ENCODE results near the gene BST2. TPM values are rescaled to one million over a fixed set of nuclear protein-coding genes. Genes with fewer than 3 reads are reported as not detected.

Gene BST2
- total RNA-seq, 1 experiment from 2014 or later, result 22.8 TPM

DNA sequence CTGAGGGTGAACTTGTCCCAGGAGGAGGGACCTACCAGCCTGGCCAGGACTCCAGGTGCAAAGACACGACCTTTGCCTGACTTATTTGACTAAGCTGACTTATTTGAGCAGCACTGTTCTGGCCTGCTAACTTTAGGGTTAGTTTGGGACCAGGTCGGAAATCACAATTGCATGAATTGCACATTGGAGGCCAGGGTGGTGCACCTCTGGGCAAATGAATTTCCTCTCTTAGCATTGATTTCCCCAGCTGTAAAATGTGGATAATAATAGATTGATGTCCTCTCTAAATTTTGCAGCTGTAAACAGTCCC lies 1.4 kb upstream of the BST2 start:
- ChIA-PET POLR2A (interaction anchor here (2.2 kb wide), 1 partner anchor 13 kb away, joined by 11 read pairs; the partner anchor contains the start of gene MVB12A), CTCF (no interaction called here)
- H3K4me1 Mint-ChIP-seq, result peaks cover 32% of the 10 kb centered on the region
- H3K9me3 Mint-ChIP-seq, result no peaks in the 10 kb centered on the region
- H3K27ac Mint-ChIP-seq, result no peak overlapping the region; the same call in 1 of the 2 replicates
- no peak overlapping the region for H3K4me3 Mint-ChIP-seq
- no peak for DNase-seq (ENCODE audit: low spot score)
- TF ChIP-seq CBFB (CRISPR knock-in tag; IDR thresholded peaks at IDR 0.05; ENCODE audit: low read depth) (no peak), GABPB1 (CRISPR knock-in tag; IDR thresholded peaks at IDR 0.05) (no peak), SOX15 (CRISPR knock-in tag; IDR thresholded peaks at IDR 0.05) (no peak), PRRX2 (CRISPR knock-in tag; IDR thresholded peaks at IDR 0.05) (no peak), JUN (CRISPR knock-in tag; IDR thresholded peaks at IDR 0.05) (no peak), ZNF232 (CRISPR knock-in tag; IDR thresholded peaks at IDR 0.05) (no peak), TEAD4 (CRISPR knock-in tag; IDR thresholded peaks at IDR 0.05) (no peak)
- TF ChIP-seq, protein P1, sequence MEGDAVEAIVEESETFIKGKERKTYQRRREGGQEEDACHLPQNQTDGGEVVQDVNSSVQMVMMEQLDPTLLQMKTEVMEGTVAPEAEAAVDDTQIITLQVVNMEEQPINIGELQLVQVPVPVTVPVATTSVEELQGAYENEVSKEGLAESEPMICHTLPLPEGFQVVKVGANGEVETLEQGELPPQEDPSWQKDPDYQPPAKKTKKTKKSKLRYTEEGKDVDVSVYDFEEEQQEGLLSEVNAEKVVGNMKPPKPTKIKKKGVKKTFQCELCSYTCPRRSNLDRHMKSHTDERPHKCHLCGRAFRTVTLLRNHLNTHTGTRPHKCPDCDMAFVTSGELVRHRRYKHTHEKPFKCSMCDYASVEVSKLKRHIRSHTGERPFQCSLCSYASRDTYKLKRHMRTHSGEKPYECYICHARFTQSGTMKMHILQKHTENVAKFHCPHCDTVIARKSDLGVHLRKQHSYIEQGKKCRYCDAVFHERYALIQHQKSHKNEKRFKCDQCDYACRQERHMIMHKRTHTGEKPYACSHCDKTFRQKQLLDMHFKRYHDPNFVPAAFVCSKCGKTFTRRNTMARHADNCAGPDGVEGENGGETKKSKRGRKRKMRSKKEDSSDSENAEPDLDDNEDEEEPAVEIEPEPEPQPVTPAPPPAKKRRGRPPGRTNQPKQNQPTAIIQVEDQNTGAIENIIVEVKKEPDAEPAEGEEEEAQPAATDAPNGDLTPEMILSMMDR (IDR thresholded peaks at IDR 0.05), result no peak
- TF ChIP-seq, protein P2, sequence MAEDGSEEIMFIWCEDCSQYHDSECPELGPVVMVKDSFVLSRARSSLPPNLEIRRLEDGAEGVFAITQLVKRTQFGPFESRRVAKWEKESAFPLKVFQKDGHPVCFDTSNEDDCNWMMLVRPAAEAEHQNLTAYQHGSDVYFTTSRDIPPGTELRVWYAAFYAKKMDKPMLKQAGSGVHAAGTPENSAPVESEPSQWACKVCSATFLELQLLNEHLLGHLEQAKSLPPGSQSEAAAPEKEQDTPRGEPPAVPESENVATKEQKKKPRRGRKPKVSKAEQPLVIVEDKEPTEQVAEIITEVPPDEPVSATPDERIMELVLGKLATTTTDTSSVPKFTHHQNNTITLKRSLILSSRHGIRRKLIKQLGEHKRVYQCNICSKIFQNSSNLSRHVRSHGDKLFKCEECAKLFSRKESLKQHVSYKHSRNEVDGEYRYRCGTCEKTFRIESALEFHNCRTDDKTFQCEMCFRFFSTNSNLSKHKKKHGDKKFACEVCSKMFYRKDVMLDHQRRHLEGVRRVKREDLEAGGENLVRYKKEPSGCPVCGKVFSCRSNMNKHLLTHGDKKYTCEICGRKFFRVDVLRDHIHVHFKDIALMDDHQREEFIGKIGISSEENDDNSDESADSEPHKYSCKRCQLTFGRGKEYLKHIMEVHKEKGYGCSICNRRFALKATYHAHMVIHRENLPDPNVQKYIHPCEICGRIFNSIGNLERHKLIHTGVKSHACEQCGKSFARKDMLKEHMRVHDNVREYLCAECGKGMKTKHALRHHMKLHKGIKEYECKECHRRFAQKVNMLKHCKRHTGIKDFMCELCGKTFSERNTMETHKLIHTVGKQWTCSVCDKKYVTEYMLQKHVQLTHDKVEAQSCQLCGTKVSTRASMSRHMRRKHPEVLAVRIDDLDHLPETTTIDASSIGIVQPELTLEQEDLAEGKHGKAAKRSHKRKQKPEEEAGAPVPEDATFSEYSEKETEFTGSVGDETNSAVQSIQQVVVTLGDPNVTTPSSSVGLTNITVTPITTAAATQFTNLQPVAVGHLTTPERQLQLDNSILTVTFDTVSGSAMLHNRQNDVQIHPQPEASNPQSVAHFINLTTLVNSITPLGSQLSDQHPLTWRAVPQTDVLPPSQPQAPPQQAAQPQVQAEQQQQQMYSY (CRISPR knock-in tag; IDR thresholded peaks at IDR 0.05), result no peak
- TF ChIP-seq, protein P3, sequence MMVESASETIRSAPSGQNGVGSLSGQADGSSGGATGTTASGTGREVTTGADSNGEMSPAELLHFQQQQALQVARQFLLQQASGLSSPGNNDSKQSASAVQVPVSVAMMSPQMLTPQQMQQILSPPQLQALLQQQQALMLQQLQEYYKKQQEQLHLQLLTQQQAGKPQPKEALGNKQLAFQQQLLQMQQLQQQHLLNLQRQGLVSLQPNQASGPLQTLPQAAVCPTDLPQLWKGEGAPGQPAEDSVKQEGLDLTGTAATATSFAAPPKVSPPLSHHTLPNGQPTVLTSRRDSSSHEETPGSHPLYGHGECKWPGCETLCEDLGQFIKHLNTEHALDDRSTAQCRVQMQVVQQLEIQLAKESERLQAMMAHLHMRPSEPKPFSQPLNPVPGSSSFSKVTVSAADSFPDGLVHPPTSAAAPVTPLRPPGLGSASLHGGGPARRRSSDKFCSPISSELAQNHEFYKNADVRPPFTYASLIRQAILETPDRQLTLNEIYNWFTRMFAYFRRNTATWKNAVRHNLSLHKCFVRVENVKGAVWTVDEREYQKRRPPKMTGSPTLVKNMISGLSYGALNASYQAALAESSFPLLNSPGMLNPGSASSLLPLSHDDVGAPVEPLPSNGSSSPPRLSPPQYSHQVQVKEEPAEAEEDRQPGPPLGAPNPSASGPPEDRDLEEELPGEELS (CRISPR knock-in tag; IDR thresholded peaks at IDR 0.05), result no peak
- H3K36me3 Mint-ChIP-seq, result no peaks in the 10 kb centered on the region
- no peak for ATAC-seq
- H3K27me3 Mint-ChIP-seq (ENCODE audit: low read depth), result no peaks in the 10 kb centered on the region

DNA sequence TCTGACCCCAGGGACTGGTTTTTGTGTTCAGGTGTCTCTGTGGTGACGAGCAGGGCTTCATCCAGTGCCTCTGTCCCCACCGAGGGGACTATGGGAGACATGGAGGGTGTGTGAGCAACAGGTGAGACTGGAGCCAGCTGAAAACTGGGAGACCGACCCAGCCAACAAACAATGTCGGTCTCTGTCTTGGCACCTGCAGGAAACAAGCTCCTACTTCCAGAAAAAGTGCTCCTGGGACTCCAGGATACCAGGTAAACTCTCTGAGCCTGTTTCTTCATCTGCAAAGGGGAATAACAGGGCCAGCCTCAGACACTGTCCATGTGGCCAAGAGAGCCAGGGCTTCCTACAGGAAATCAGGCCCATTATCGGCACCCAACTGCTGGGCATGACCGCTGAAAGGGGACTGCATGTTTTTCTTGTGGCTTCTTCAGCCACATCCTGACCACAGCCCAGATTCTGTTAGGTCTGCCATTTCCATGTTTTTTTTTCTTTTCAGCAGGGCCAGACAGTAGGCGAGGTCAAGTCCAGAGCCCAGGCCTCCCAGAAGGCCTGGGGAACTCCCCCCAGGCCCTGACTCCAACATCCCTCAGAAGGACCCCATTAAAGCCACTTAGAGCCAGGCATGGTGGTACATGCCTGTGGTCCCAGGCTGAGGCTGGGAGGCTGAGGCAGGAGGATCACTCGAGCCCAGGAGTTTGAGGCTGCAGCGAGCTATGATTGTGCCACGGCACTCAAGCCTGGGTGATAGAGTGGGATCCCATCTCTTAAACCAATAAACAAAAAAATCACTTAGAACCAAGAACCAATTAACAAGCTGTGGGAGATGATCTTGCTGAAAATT lies 836 bp upstream of the BST2 start:
- DNase-seq (ENCODE audit: low spot score) (no peak), ATAC-seq (no peak)
- Mint-ChIP-seq H3K4me1 (peaks cover 32% of the 10 kb centered on the region), H3K27me3 (ENCODE audit: low read depth) (no peaks in the 10 kb centered on the region), H3K9me3 (no peaks in the 10 kb centered on the region), H3K36me3 (0 out of 2 replicates have a peak, but pooled peaks cover 3% of the 10 kb centered on the region), H3K27ac (peak overlapping the region; percentile 87), H3K4me3 (peak overlapping the region; percentile 74; the same call in 1 of the 2 replicates)
- CTCF ChIA-PET, result interaction anchor here (0.6 to 1.4 kb wide), 6 partner anchors 9 to 158 kb away, joined by 3 to 6 read pairs (median 3); partner anchors contain the start of gene MVB12A
- no peak for TF ChIP-seq FOXJ3 (CRISPR knock-in tag; IDR thresholded peaks at IDR 0.05; ENCODE audit: borderline replicate concordance)
- TF ChIP-seq CREM (CRISPR knock-in tag; IDR thresholded peaks at IDR 0.05), result no peak
- TF ChIP-seq NFE2L1 (CRISPR knock-in tag; IDR thresholded peaks at IDR 0.05), result no peak
- no peak for TF ChIP-seq MYBL2 (CRISPR knock-in tag; IDR thresholded peaks at IDR 0.05)
- no peak for TF ChIP-seq RELA (CRISPR knock-in tag; IDR thresholded peaks at IDR 0.05; ENCODE audit: borderline replicate concordance)
- TF ChIP-seq, protein P4, sequence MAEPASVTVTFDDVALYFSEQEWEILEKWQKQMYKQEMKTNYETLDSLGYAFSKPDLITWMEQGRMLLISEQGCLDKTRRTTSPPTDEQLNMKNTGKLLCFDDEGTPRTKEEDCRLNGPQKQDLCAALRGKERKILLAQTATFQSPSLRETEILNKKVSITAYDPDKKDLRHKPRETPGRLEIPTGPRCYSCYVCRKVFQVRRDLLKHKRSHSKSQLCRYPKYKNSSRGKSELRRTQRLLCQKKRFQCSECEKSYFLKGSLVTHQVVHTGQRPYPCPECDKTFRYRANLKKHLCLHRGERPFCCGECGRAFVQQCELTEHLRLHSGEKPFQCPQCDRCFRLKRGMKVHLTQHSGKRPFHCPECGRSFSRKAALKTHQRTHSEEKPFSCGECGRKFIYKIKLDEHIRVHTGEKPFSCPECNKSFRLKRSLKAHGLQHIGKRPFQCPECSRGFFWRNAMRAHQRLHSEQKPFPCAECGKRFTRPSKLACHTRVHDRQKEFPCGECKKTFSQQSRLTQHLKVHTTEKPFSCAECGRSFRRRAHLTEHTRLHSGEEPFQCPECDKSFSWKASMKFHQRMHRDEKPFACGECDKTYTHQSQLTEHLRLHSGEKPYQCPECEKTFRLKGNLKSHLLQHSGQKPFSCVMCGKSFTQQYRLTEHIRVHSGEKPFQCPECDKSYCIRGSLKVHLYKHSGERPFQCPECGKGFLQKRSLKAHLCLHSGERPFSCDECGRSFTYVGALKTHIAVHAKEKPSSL (CRISPR knock-in tag; conservative IDR thresholded peaks at IDR 0.05), result no peak
- TF ChIP-seq GRHL2 (CRISPR knock-in tag; IDR thresholded peaks at IDR 0.05; ENCODE audit: insufficient replicate concordance, severe bottlenecking), result no peak
- no peak for TF ChIP-seq ESRRA (CRISPR knock-in tag; IDR thresholded peaks at IDR 0.05; ENCODE audit: borderline replicate concordance)
- POLR2A ChIA-PET, result interaction anchor here (0.9 to 2.2 kb wide), 2 partner anchors 10 to 13 kb away, joined by 3 to 11 read pairs; partner anchors contain the start of gene MVB12A
